ENCODE measurements around the gene PHLDB3.

Gene PHLDB3

GRCh38 chr19:43464134-43464775 is 40.3 kb downstream of the PHLDB3 start:
- no peak overlapping the region for H3K27ac ChIP-seq
- H3K9me3 ChIP-seq (ENCODE audit: low read depth, low read length), result no peaks in the 10 kb centered on the region
- no peak for TF ChIP-seq EZH2 (IDR thresholded peaks at IDR 0.05)
- no peak for TF ChIP-seq POLR2AphosphoS5 (IDR thresholded peaks at IDR 0.05; ENCODE audit: borderline replicate concordance, low read depth, low read length)
- no peak for TF ChIP-seq FOXP2 (optimal IDR thresholded peaks at IDR 0.05; ENCODE audit: control extremely low read depth, extremely low read length, insufficient read depth)
- no peak for DNase-seq (ENCODE audit: low read depth, low spot score)
- H3K36me3 ChIP-seq (ENCODE audit: insufficient read depth, low read length), result no peaks in the 10 kb centered on the region
- no peak overlapping the region for H3K9ac ChIP-seq (ENCODE audit: insufficient read length)
- H3K4me3 ChIP-seq, result peak overlapping the region; percentile 89

GRCh38 chr19:43463381-43464133 is 41.0 kb downstream of the PHLDB3 start:
- Histone ChIP-seq H3K36me3 (ENCODE audit: insufficient read depth, low read length) (no peaks in the 10 kb centered on the region), H3K9me3 (ENCODE audit: low read depth, low read length) (no peaks in the 10 kb centered on the region), H3K9ac (ENCODE audit: insufficient read length) (no peak overlapping the region), H3K4me3 (peak overlapping the region; percentile 89), H3K27ac (no peak overlapping the region)
- no peak for TF ChIP-seq FOXP2 (optimal IDR thresholded peaks at IDR 0.05; ENCODE audit: control extremely low read depth, extremely low read length, insufficient read depth)
- no peak for TF ChIP-seq EZH2 (IDR thresholded peaks at IDR 0.05)
- no peak; the same call in 1 of the 2 replicates for TF ChIP-seq POLR2AphosphoS5 (IDR thresholded peaks at IDR 0.05; ENCODE audit: borderline replicate concordance, low read depth, low read length)
- peak; percentile 66 for DNase-seq (ENCODE audit: low read depth, low spot score)

GRCh38 chr19:43462785-43463380 is 41.7 kb downstream of the PHLDB3 start:
- H3K36me3 ChIP-seq (ENCODE audit: insufficient read depth, low read length), result no peaks in the 10 kb centered on the region
- TF ChIP-seq POLR2AphosphoS5 (IDR thresholded peaks at IDR 0.05; ENCODE audit: borderline replicate concordance, low read depth, low read length) (no peak), EZH2 (IDR thresholded peaks at IDR 0.05) (no peak), FOXP2 (optimal IDR thresholded peaks at IDR 0.05; ENCODE audit: control extremely low read depth, extremely low read length, insufficient read depth) (no peak)
- H3K4me3 ChIP-seq, result peak overlapping the region; percentile 89
- no peak overlapping the region for H3K27ac ChIP-seq
- H3K9me3 ChIP-seq (ENCODE audit: low read depth, low read length), result no peaks in the 10 kb centered on the region
- DNase-seq (ENCODE audit: low read depth, low spot score), result no peak
- no peak overlapping the region for H3K9ac ChIP-seq (ENCODE audit: insufficient read length)

- TF ChIP-seq POLR2AphosphoS5 (IDR thresholded peaks at IDR 0.05; ENCODE audit: borderline replicate concordance, low read depth, low read length), result no peak
- TF ChIP-seq FOXP2 (optimal IDR thresholded peaks at IDR 0.05; ENCODE audit: control extremely low read depth, extremely low read length, insufficient read depth), result no peak
- TF ChIP-seq EZH2 (IDR thresholded peaks at IDR 0.05), result no peak
- H3K4me3 ChIP-seq, result no peak overlapping the region
- no peak for DNase-seq (ENCODE audit: low read depth, low spot score)
- no peaks in the 10 kb centered on the region for H3K36me3 ChIP-seq (ENCODE audit: insufficient read depth, low read length)
- H3K27ac ChIP-seq, result no peak overlapping the region
- no peak overlapping the region for H3K9ac ChIP-seq (ENCODE audit: insufficient read length)
- no peaks in the 10 kb centered on the region for H3K9me3 ChIP-seq (ENCODE audit: low read depth, low read length)
These were observed 42.2 kb downstream of the PHLDB3 start for GRCh38 chr19:43462383-43462782.

GRCh38 chr19:43461303-43461702 is 43.2 kb downstream of the PHLDB3 start:
- Histone ChIP-seq H3K36me3 (ENCODE audit: insufficient read depth, low read length) (no peaks in the 10 kb centered on the region), H3K4me3 (no peak overlapping the region), H3K9me3 (ENCODE audit: low read depth, low read length) (no peaks in the 10 kb centered on the region), H3K9ac (ENCODE audit: insufficient read length) (no peak overlapping the region), H3K27ac (no peak overlapping the region)
- TF ChIP-seq EZH2 (IDR thresholded peaks at IDR 0.05) (no peak), FOXP2 (optimal IDR thresholded peaks at IDR 0.05; ENCODE audit: control extremely low read depth, extremely low read length, insufficient read depth) (no peak), POLR2AphosphoS5 (IDR thresholded peaks at IDR 0.05; ENCODE audit: borderline replicate concordance, low read depth, low read length) (no peak)
- no peak for DNase-seq (ENCODE audit: low read depth, low spot score)

- no peak overlapping the region for H3K4me3 ChIP-seq
- TF ChIP-seq FOXP2 (optimal IDR thresholded peaks at IDR 0.05; ENCODE audit: control extremely low read depth, extremely low read length, insufficient read depth) (no peak), POLR2AphosphoS5 (IDR thresholded peaks at IDR 0.05; ENCODE audit: borderline replicate concordance, low read depth, low read length) (no peak), EZH2 (IDR thresholded peaks at IDR 0.05) (no peak)
- H3K27ac ChIP-seq, result no peak overlapping the region
- H3K9me3 ChIP-seq (ENCODE audit: low read depth, low read length), result no peaks in the 10 kb centered on the region
- H3K9ac ChIP-seq (ENCODE audit: insufficient read length), result no peak overlapping the region
- no peaks in the 10 kb centered on the region for H3K36me3 ChIP-seq (ENCODE audit: insufficient read depth, low read length)
- no peak for DNase-seq (ENCODE audit: low read depth, low spot score)
These were observed 44.1 kb downstream of the PHLDB3 start for GRCh38 chr19:43460362-43461016.

- no peak overlapping the region for H3K27ac ChIP-seq
- no peak overlapping the region for H3K9ac ChIP-seq (ENCODE audit: insufficient read length)
- H3K4me3 ChIP-seq, result no peak overlapping the region
- H3K9me3 ChIP-seq (ENCODE audit: low read depth, low read length), result no peaks in the 10 kb centered on the region
- TF ChIP-seq POLR2AphosphoS5 (IDR thresholded peaks at IDR 0.05; ENCODE audit: borderline replicate concordance, low read depth, low read length), result no peak
- no peak for TF ChIP-seq EZH2 (IDR thresholded peaks at IDR 0.05)
- TF ChIP-seq FOXP2 (optimal IDR thresholded peaks at IDR 0.05; ENCODE audit: control extremely low read depth, extremely low read length, insufficient read depth), result no peak
- H3K36me3 ChIP-seq (ENCODE audit: insufficient read depth, low read length), result no peaks in the 10 kb centered on the region
- DNase-seq (ENCODE audit: low read depth, low spot score), result no peak
These were observed 46.7 kb downstream of the PHLDB3 start for GRCh38 chr19:43457809-43458208.

Measured in SK-N-MC (cell line).